Stromal cell of bone marrow (primary cell): ENCODE data around the gene TBC1D22B.
A peak's percentile ranks its signal among the peaks of the same experiment; 100 is the strongest.

Experiments
- DNase-seq: peaks from one replicate; pipeline ENCODE4 v3.0.0-alpha.2; 2012; ENCODE audit warnings: low read depth

Gene TBC1D22B

GRCh38 chr6:37239950-37240713, 17.4 kb upstream of the TBC1D22B start:
- peak; percentile 95 for DNase-seq

DNA sequence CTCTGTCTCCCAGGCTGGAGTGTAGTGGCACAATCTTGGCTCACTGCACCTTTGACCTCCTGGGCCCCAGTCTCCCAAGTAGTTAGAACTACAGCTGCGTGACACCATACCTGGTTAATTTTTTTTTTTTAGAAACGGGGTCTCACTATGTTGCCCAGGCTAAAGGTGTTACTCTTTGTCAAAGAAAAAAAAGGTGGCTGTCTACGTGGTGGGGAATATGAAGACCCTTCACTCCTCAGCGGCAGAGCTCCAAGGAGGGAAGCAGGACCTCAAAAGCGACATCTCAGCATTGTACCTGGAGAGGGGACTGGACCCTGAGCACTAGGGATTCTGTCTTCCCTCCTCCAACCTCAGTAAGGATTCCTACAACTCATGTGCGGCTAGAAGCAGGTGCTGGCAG, 16.4 kb upstream of the TBC1D22B start:
- DNase-seq = no peak

- no peak for DNase-seq
These were observed 15.7 kb upstream of the TBC1D22B start for GRCh38 chr6:37241775-37242428.

DNA sequence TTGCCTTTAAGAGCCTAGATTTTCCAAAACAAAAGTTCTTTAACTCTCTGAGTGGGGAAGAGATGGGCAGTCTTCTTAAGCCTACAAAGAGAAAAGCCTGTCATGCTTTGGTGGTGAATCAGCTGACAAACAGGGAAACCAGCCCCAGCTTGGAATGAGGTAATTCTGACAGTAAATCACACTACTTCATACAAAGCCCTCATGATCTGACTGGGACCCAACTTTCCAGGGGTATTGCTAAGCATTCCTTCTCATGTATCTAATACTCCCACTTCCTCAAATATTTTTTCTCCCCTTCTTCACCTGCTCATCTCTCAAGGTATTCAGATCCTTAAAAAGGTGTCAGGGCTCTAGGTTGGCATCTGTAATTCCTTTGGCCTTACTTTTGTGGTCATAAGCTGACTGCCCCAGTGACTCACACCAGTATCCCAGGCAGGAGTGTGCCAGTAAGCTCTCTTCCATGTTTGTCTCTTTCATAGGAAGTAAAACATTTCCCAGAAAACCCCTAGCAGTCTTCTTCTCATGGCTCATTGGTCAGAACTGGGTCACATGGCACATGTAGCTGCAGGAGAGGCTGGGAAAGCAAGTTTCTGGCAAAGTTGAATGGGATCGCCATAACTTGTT, 15.0 kb upstream of the TBC1D22B start:
- DNase-seq = peak; percentile 98

GRCh38 chr6:37243131-37243815, 14.3 kb upstream of the TBC1D22B start:
- DNase-seq = no peak

DNA sequence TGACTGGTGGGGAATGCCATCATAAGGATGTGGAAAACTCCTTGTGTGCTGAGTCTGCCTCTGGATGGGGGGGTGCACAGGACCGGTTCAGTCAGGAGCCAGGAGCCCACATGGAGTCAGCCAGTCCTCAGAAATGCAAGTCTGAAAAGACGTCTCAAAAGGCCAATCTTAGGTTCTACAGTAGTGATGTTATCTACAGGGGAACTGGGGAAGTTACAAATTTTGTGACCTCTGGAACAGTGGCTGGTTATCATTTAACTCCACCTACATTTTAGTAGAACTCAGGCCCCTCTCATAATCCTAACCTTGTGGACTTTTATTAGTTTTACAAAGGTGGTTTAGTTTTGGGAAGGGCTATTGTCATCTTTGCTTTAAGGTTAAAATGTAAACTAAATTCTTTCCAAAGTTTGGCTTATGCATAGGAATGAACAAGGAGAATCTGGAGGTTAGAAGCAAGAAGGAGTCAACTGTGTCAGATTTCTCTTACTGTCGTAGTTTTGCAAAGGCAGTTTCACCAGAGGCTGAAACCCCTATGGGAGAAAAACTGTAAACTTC, 13.7 kb upstream of the TBC1D22B start:
- DNase-seq = no peak

- DNase-seq = peak; percentile 100
These were observed 12.9 kb upstream of the TBC1D22B start for GRCh38 chr6:37244430-37245310.

- DNase-seq = peak; percentile 48
These were observed 6.3 kb upstream of the TBC1D22B start for GRCh38 chr6:37251211-37251780.

DNA sequence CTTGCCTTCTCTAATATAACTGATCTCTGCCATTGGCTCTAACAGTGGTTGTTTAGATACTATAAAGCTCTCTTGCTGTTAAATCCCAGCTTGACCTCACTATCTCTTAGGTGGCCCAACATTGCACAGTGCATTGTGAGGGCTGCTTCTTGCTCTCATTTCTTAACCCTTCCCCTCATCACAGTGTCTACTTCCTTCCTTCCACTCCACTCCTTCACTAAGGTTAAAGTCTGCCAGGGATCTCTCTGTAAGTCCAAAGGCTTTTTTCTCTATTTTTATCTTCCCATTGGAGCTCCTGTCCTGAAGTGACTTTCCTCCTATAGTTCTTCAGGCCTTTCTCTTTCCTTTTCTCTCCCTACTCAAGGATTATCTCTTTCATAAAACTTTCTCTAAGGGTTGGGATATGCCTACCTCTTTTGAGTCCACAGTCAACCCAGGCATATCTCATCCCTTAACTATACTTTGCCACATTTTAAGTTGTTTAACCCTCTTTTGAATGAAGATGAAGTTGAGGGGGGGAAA, 4.0 kb upstream of the TBC1D22B start:
- DNase-seq = no peak

DNA sequence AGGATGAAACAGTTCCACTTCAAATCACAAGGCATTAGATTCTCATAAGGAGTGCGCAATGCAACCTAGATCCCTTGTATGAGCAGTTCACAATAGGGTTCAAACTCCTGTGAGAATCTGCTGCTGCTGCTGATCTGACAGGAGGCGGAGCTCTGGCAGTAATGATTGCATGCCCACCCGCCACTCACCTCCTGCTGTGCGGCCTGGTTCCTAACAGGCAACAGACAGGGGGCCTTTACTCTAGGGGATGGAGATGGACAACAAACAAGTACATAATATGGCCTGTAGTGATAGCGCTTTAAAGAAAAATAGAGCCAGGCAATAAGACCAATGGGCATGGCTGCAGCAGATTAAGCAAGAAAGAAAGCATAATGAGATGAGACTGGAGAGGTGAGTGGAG, 2.7 kb upstream of the TBC1D22B start:
- no peak for DNase-seq

- no peak for DNase-seq
These were observed 766 bp upstream of the TBC1D22B start for GRCh38 chr6:37256692-37257319.

DNA sequence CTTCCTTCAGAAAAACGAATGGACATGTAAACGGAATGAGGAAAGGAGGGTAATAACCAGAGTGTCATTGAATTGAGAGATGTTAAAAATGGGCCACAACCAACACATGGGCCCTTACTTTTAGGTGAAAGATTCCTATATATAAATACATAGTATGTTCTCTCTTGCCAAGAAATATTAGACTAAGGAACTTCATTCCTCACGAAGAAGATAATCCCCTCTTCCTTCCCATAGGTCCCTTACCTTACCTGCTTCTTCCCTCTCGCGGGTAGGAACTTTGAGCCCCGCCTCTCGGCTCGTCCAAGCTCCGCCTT, 295 bp upstream of the TBC1D22B start:
- no peak for DNase-seq

DNA sequence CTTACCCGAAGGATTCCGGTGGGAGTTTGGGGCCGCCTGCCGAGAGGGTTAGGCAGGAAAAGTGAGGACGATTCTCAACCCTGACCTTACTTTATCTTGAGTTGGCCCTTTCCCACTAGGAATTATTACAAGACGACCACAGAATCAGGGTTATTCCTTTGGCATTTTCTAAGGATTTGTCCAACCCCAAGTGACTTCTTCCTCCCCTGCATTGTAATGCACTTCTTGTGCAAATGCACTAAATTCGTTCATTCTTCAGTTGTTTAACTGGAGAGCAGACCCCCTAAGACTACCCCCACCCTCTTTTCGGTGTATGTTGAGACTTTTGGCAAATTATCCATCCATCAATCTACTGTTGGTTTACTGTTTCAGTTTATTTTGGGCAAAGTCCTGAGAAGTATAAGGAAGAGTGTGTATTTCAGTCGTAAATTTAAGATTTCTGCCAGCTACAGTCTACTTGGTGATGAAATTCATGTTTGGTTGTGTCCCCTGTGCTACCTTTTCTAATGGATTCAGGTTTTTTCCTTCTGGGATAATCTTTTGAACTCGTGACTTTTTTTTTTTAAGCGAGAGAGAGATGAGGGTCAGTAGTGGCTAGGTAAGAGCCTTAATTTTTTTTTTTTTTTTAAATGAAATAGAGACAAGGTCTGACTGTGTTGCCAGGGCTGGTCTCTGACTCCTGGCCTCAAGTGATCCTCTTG, 983 bp downstream of the TBC1D22B start:
- no peak for DNase-seq

DNA sequence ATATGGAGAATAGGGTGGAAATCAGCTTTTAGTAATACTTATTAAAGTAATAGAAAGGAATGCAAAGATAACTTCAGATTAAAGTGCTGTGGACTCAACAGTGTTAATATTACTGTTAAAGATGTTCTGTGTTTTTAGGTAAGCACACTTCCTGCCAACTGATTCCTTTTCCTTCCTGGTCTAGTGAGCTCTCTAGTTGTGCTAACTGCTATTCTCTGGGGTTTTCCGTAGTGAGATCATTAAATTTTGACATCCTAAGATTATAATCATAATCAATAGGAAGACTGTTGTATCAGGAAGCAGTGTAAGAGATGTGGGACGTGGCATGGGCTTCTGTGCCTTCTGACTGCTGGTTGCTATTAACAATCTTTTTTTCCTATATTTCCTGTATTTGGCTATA, 1.6 kb downstream of the TBC1D22B start:
- DNase-seq = no peak

DNA sequence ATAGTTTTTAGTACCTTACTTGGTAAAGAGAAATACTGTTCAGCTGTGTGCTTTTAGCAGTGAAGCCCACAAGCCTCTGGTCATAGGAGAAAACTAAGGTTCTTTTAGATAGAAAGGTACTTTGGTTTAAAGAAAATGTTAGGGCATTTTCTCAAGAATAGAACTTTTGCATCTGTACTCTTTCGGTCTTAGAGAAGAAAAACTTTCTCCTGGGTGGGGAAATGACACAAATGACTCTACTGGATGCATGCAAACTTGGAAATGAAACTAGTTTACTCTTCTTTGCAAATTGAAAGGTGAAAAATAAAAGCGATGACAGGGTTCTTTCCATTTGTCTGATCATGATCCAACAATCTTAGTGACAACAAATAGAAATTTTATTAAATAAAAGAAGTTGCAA, 2.5 kb downstream of the TBC1D22B start:
- no peak for DNase-seq

- no peak for DNase-seq
These were observed 2.9 kb downstream of the TBC1D22B start for GRCh38 chr6:37260444-37260843.

GRCh38 chr6:37261198-37261597, 3.6 kb downstream of the TBC1D22B start:
- DNase-seq = no peak

DNA sequence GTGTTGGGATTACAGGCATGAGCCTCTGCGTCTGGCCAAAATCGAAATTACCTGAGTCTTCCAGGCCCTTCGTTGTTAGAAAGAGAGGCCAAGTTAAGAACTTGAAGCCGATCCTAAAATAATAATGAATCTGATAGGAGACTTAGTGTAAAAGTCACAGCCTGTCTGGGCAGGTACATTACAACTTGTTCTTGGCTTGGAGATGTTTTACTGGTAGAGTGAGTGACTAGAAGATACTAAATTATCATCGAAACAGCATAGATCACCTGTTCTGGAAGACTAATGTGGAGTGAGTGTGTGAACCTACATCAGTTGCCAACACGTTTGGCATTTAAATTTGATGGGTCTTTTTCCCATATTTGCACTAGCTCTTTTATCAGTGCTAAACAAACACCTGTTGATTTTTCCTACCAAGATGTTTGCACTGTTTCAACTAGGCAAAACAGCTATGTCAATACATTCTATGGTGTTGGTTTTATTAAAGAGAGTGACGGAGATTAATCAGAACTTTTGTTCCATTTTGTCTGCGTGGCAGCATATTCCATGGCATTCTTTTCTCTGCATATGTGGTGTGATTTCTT, 5.0 kb downstream of the TBC1D22B start:
- DNase-seq = no peak

- DNase-seq = no peak
These were observed 7.4 kb downstream of the TBC1D22B start for GRCh38 chr6:37265001-37265400.

DNA sequence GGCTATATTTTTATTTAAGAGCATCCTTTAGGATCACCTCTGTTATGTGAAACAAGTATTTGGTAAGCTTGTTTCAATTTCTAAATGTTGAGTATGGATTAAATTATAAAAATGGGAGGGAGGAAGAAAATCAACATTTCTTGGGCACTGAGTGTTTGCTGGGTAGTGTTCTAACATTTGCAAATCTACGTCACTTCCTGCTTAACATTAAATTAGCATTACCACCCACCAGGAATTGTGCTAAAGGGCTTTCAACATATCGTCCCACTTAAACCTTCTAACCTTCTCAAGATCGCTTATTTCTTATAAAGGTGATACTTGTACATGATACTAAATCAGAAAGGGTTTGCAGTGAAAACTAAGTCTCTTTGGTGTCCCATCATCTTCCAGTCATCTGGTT, 8.3 kb downstream of the TBC1D22B start:
- DNase-seq = no peak
